SK-N-SH (cell line): ENCODE results near the gene CTCF. TPM values are rescaled to one million over a fixed set of nuclear protein-coding genes. Genes with fewer than 3 reads are reported as not detected.

Experiments used
- CTCF ChIA-PET: fragments of 300-600, 350-600 bp; formaldehyde crosslinking; extraction: SDS; loops from one replicate; lab custom pipeline; 2021; lab: Yijun Ruan, JAX
- POLR2A ChIA-PET: fragments of 350-600 bp; sonication (Branson Sonifier 250); formaldehyde crosslinking; extraction: SDS; loops from one replicate; lab custom pipeline; 2020; ENCODE audit warnings: antibody characterized with exemption, inconsistent platforms; lab: Yijun Ruan, JAX
- DNase-seq: peaks from one replicate; pipeline ENCODE4 v3.0.0; 2012
- H2AFZ ChIP-seq: fragments of 200-600 bp; sonication (generic); 2 replicates; pipeline ENCODE4 v1.8.1; 2016; ENCODE audit warnings: antibody characterized with exemption, mild to moderate bottlenecking, low read depth
- H3F3A ChIP-seq: fragments of 200-600 bp; sonication (generic); replicated peaks from 2 replicates; pipeline ENCODE3; 2016; ENCODE audit warnings: antibody characterized with exemption, mild to moderate bottlenecking; ENCODE audit not compliant: insufficient read depth
- H3K27ac ChIP-seq, 2 experiments: fragments of 200-500 bp in 1 of 2; fragments of 200-600 bp in 1 of 2; sonication (Bioruptor generic) in 1 of 2; sonication (generic), shearing (Covaris generic) in 1 of 2; 2 replicates each; pipeline versions ENCODE4 v1.5.1 to v1.6.1; 2014 to 2016; ENCODE audit warnings: low read depth in 2 of 2, inconsistent platforms in 1 of 2, low read length in 1 of 2, mild to moderate bottlenecking in 1 of 2, mixed read lengths in 1 of 2
- H3K27me3 ChIP-seq: fragments of 200-600 bp; sonication (generic), shearing (Covaris generic); 2 replicates; pipeline ENCODE4 v1.6.1; 2016; ENCODE audit warnings: mixed run types; ENCODE audit not compliant: insufficient read depth
- H3K36me3 ChIP-seq, 2 experiments: fragments of 200-500 bp in 1 of 2; fragments of 200-600 bp in 1 of 2; sonication (Bioruptor generic) in 1 of 2; sonication (generic) in 1 of 2; replicated peaks in 1 of 2; 2 replicates each; pipeline versions ENCODE3 to v1.5.1; 2014 to 2016; ENCODE audit warnings: low read length in 1 of 2, mild to moderate bottlenecking in 1 of 2; ENCODE audit not compliant: insufficient read depth in 2 of 2, control insufficient read depth in 1 of 2
- H3K4me1 ChIP-seq, 2 experiments: fragments of 200-500 bp in 1 of 2; fragments of 200-600 bp in 1 of 2; sonication (Bioruptor generic) in 1 of 2; sonication (generic), shearing (Covaris generic) in 1 of 2; 2 replicates each; pipeline versions ENCODE4 v1.5.1 to v1.6.1; 2014 to 2016; ENCODE audit warnings: low read depth in 1 of 2, low read length in 1 of 2, mixed run types in 1 of 2; ENCODE audit not compliant: insufficient read depth in 2 of 2, control insufficient read depth in 1 of 2
- H3K4me2 ChIP-seq: fragments of 200-600 bp; sonication (generic), shearing (Covaris generic); 2 replicates; pipeline ENCODE4 v1.6.1; 2017; ENCODE audit warnings: mixed run types
- H3K4me3 ChIP-seq, 2 experiments: fragments of 200-500 bp in 1 of 2; fragments of 200-600 bp in 1 of 2; sonication (Bioruptor generic) in 1 of 2; sonication (generic), shearing (Covaris generic) in 1 of 2; 2 replicates each; pipeline versions ENCODE4 v1.5.1 to v1.8.1; 2014 to 2016; ENCODE audit warnings: low read depth in 2 of 2, inconsistent platforms in 1 of 2, low read length in 1 of 2, mild to moderate bottlenecking in 1 of 2, mixed read lengths in 1 of 2, moderate library complexity in 1 of 2
- H3K79me2 ChIP-seq: fragments of 200-600 bp; sonication (generic); 2 replicates; pipeline ENCODE4 v1.8.1; 2017; ENCODE audit warnings: mild to moderate bottlenecking; ENCODE audit not compliant: insufficient read depth
- H3K9ac ChIP-seq: fragments of 200-600 bp; sonication (generic); 2 replicates; pipeline ENCODE4 v1.6.1; 2017; ENCODE audit warnings: mixed run types
- H3K9me2 ChIP-seq: fragments of 200-600 bp; sonication (generic); 2 replicates; pipeline ENCODE4 v1.6.1; 2017; ENCODE audit warnings: mixed run types
- H3K9me3 ChIP-seq: fragments of 200-600 bp; sonication (generic); 2 replicates; pipeline ENCODE4 v1.6.1; 2017; ENCODE audit warnings: mixed run types, mild to moderate bottlenecking, moderate library complexity
- H4K20me1 ChIP-seq: fragments of 200-600 bp; sonication (generic); 2 replicates; pipeline ENCODE4 v1.6.1; 2017; ENCODE audit warnings: mild to moderate bottlenecking, mixed run types; ENCODE audit not compliant: insufficient read depth
- EP300 ChIP-seq, 2 experiments: IDR thresholded peaks; 2 replicates each; pipeline versions ENCODE4 v1.4.0 to v1.6.1; 2012; ENCODE audit warnings: borderline replicate concordance in 1 of 2, low read depth in 1 of 2, low read length in 1 of 2
- FOSL2 ChIP-seq: IDR thresholded peaks from 2 replicates; pipeline ENCODE4 v1.4.0; 2012; ENCODE audit warnings: low read depth, mild to moderate bottlenecking, moderate library complexity, borderline replicate concordance
- FOXJ3 ChIP-seq: sonication (generic); formaldehyde crosslinking; IDR thresholded peaks from 2 replicates; pipeline ENCODE4 v1.5.1; 2020; ENCODE audit warnings: mild to moderate bottlenecking, missing genetic modification reagents
- FOXM1 ChIP-seq: IDR thresholded peaks from 2 replicates; pipeline ENCODE4 v1.4.0; 2012; ENCODE audit warnings: low read depth, mild to moderate bottlenecking
- GABPA ChIP-seq: IDR thresholded peaks from 2 replicates; pipeline ENCODE4 v1.4.0; 2012; ENCODE audit warnings: low read depth, mild to moderate bottlenecking
- MEF2A ChIP-seq: IDR thresholded peaks from 2 replicates; pipeline ENCODE4 v1.4.0; 2012; ENCODE audit warnings: low read depth, borderline replicate concordance
- MXI1 ChIP-seq: IDR thresholded peaks from 2 replicates; pipeline ENCODE4 v1.6.1; 2012; ENCODE audit warnings: mild to moderate bottlenecking, low read depth, low read length, improper control_type of control experiment
- PBX3 ChIP-seq: IDR thresholded peaks from 2 replicates; pipeline ENCODE4; 2012
- POLR2AphosphoS5 ChIP-seq: IDR thresholded peaks from 2 replicates; pipeline ENCODE4 v1.6.1; 2012; ENCODE audit warnings: low read depth, low read length
- RAD21 ChIP-seq: IDR thresholded peaks from 2 replicates; pipeline ENCODE4 v1.6.1; 2012; ENCODE audit warnings: mild to moderate bottlenecking, low read length
- RCOR1 ChIP-seq: fragments of 150-350 bp; IDR thresholded peaks from 2 replicates; pipeline ENCODE4 v1.6.1; 2017; ENCODE audit warnings: antibody characterized with exemption, low read length
- REST ChIP-seq: IDR thresholded peaks from 2 replicates; pipeline ENCODE4 v1.6.1; 2012; ENCODE audit warnings: mild to moderate bottlenecking, low read depth, low read length, moderate library complexity
- RXRA ChIP-seq: IDR thresholded peaks from 2 replicates; pipeline ENCODE4 v1.4.0; 2012; ENCODE audit warnings: low read depth, mild to moderate bottlenecking, borderline replicate concordance
- TAF1 ChIP-seq: IDR thresholded peaks from 2 replicates; pipeline ENCODE4 v1.6.1; 2012; ENCODE audit warnings: low read depth, mild to moderate bottlenecking, low read length, moderate library complexity, borderline replicate concordance
- TCF12 ChIP-seq: IDR thresholded peaks from 2 replicates; pipeline ENCODE4 v1.4.0; 2012
- TEAD4 ChIP-seq: IDR thresholded peaks from 2 replicates; pipeline ENCODE4 v1.4.0; 2012; ENCODE audit warnings: mild to moderate bottlenecking, borderline replicate concordance; ENCODE audit not compliant: insufficient read depth
- ZBTB33 ChIP-seq: IDR thresholded peaks from 2 replicates; pipeline ENCODE4 v1.4.0; 2012; ENCODE audit warnings: low read depth, borderline replicate concordance
- WGBS: methylation state at CpG from one replicate; pipeline ENCODE4 v1.1.6; 2017; ENCODE audit warnings: low lambda C conversion rate; 5-methylcytosine and 5-hydroxymethylcytosine counted together
- polyA plus RNA-seq, 3 experiments: library from polyadenylated mRNA; depleted of rRNA; stranded (reverse); fragments of >200 nt; gene quantifications; 2 replicates each; pipeline ENCODE4 v1.2.3, GENCODE V29; 2012

The CTCF gene
- polyA plus RNA-seq, 1 of the 3 experiments (the other 2 are of a cell fraction): 19.6 TPM

GRCh38 chr16:67679935-67680897 lies 117.9 kb downstream of the CTCF start:
- Histone ChIP-seq H3K27me3 (no peaks in the 10 kb centered on the region), H4K20me1 (no peaks in the 10 kb centered on the region), H3K27ac (no peak overlapping the region), H3K36me3 (peaks cover 19 to 21% of the 10 kb centered on the region in 2 experiments), H3K79me2 (no peaks in the 10 kb centered on the region), H3F3A (no peaks in the 10 kb centered on the region), H3K9me2 (no peaks in the 10 kb centered on the region), H2AFZ (no peak overlapping the region), H3K4me1 (no peaks in the 10 kb centered on the region; a peak in 1 of 4 replicates), H3K4me2 (no peak overlapping the region), H3K9ac (no peak overlapping the region), H3K9me3 (no peaks in the 10 kb centered on the region), H3K4me3 (no peak overlapping the region)
- ChIA-PET POLR2A (no interaction called here), CTCF (interaction anchor here (0.8 to 4.2 kb wide), 5 partner anchors 7 to 136 kb away, joined by 3 to 23 read pairs (median 4); no protein-coding TSS in a partner anchor)
- TF ChIP-seq RXRA (no peak), PBX3 (no peak), EP300 (IDR thresholded peaks at IDR 0.05; ENCODE audit: borderline replicate concordance in 1 of 2, low read depth in 1 of 2, low read length in 1 of 2) (no peak), MXI1 (no peak), GABPA (no peak), POLR2AphosphoS5 (no peak), ZBTB33 (no peak), TAF1 (no peak)
- no peak for DNase-seq
- WGBS: 89% methylated on average over 10 of the region's 10 CpGs

GRCh38 chr16:67683767-67684166 lies 121.4 kb downstream of the CTCF start:
- Histone ChIP-seq H2AFZ (no peak overlapping the region), H3K79me2 (no peaks in the 10 kb centered on the region), H3K4me3 (no peak overlapping the region), H4K20me1 (no peaks in the 10 kb centered on the region), H3K9me2 (no peaks in the 10 kb centered on the region), H3K9me3 (no peaks in the 10 kb centered on the region), H3K27me3 (no peaks in the 10 kb centered on the region), H3K4me2 (no peak overlapping the region), H3K27ac (no peak overlapping the region), H3K9ac (no peak overlapping the region), H3K36me3 (peaks cover 10 to 20% of the 10 kb centered on the region in 2 experiments), H3F3A (peaks cover 4% of the 10 kb centered on the region), H3K4me1 (no peaks in the 10 kb centered on the region)
- CTCF ChIA-PET: interaction anchor here (1.4 to 4.2 kb wide), 2 partner anchors 11 to 16 kb away, joined by 3 to 23 read pairs; no protein-coding TSS in a partner anchor
- WGBS: 86% methylated on average over 4 of the region's 4 CpGs
- no peak for DNase-seq
- POLR2A ChIA-PET: interaction anchor here (0.6 kb wide), 1 partner anchor 13 kb away, joined by 4 read pairs; no protein-coding TSS in a partner anchor
- TF ChIP-seq MEF2A (no peak), FOXJ3 (CRISPR knock-in tag) (no peak), TEAD4 (no peak), RCOR1 (no peak), TCF12 (no peak), FOSL2 (no peak), RAD21 (no peak), GABPA (no peak), REST (no peak), FOXM1 (no peak), ZBTB33 (no peak)
